K562 (cell line): Measurements from ENCODE around the gene SENP3. TPM values are rescaled to one million over a fixed set of nuclear protein-coding genes. Genes with fewer than 3 reads are reported as not detected.

Experiments
- BACH1 ChIP-seq: fragments of 200-800 bp; sonication (Bioruptor generic); IDR thresholded peaks from 2 replicates; pipeline ENCODE4 v1.6.1; 2016; ENCODE audit warnings: missing genetic modification characterization, missing compliant biosample characterization
- CBFA2T3 ChIP-seq: fragments of 450-650 bp; IDR thresholded peaks from 2 replicates; pipeline ENCODE4 v1.6.1; 2017
- CREM ChIP-seq: IDR thresholded peaks from 2 replicates; pipeline ENCODE4 v1.6.1; 2014; ENCODE audit warnings: antibody characterized with exemption, low read depth
- E2F5 ChIP-seq: sonication (generic); formaldehyde crosslinking; IDR thresholded peaks from 2 replicates; pipeline ENCODE4 v1.8.0; 2022; ENCODE audit warnings: mild to moderate bottlenecking, missing genetic modification reagents
- HDAC1 ChIP-seq, 2 experiments: fragments of 450-650 bp; IDR thresholded peaks; 2 replicates each; pipeline ENCODE4 v1.6.1; 2016 to 2017; ENCODE audit warnings: inconsistent platforms in 1 of 2, mild to moderate bottlenecking in 1 of 2, moderate library complexity in 1 of 2
- KLF1 ChIP-seq: fragments of 450-650 bp; IDR thresholded peaks from 2 replicates; pipeline ENCODE4 v1.6.1; 2016; ENCODE audit warnings: missing genetic modification characterization, missing compliant biosample characterization
- NFATC3 ChIP-seq: fragments of 450-650 bp; IDR thresholded peaks from 2 replicates; pipeline ENCODE4 v1.6.1; 2017; ENCODE audit warnings: mild to moderate bottlenecking
- PCBP2 ChIP-seq: fragments of 200-400 bp; formaldehyde crosslinking; IDR thresholded peaks from 2 replicates; pipeline ENCODE4 v1.6.1; 2018; ENCODE audit warnings: low read length, low read depth, mild to moderate bottlenecking, moderate library complexity; ENCODE audit not compliant: poor library complexity, severe bottlenecking
- POLR2AphosphoS2 ChIP-seq: IDR thresholded peaks from 2 replicates; pipeline ENCODE4 v1.6.1; 2012; ENCODE audit warnings: low read length, improper control_type of control experiment
- RBM17 ChIP-seq: fragments of 200-400 bp; formaldehyde crosslinking; IDR thresholded peaks from 2 replicates; pipeline ENCODE4 v1.6.1; 2017; ENCODE audit warnings: low read depth, mild to moderate bottlenecking, low read length, borderline replicate concordance
- RBM25 ChIP-seq: fragments of 200-400 bp; formaldehyde crosslinking; IDR thresholded peaks from 2 replicates; pipeline ENCODE4 v1.6.1; 2018; ENCODE audit warnings: low read length, low read depth, moderate library complexity; ENCODE audit not compliant: severe bottlenecking
- SMARCA5 ChIP-seq: fragments of 450-650 bp; IDR thresholded peaks from 2 replicates; pipeline ENCODE4 v1.6.1; 2016
- SMARCE1 ChIP-seq: fragments of 450-650 bp; IDR thresholded peaks from 2 replicates; pipeline ENCODE4 v1.7.1; 2016; ENCODE audit warnings: mild to moderate bottlenecking
- TCF3 ChIP-seq: sonication (generic); formaldehyde crosslinking; IDR thresholded peaks from 2 replicates; pipeline ENCODE4 v1.4.0; 2020; ENCODE audit warnings: mild to moderate bottlenecking, missing genetic modification reagents
- ZBED1 ChIP-seq: IDR thresholded peaks from 2 replicates; pipeline ENCODE4 v1.6.1; 2014
- ZNF133 ChIP-seq: fragments of 250-450 bp; sonication (Bioruptor Pico); IDR thresholded peaks from 2 replicates; pipeline ENCODE4 v1.4.0; 2020; ENCODE audit warnings: mild to moderate bottlenecking
- ZNF134 ChIP-seq: fragments of 250-450 bp; sonication (Bioruptor Pico); conservative IDR thresholded peaks from 2 replicates; pipeline ENCODE4 v1.4.0; 2020
- ZNF175 ChIP-seq: fragments of 200-800 bp; sonication (Bioruptor generic); IDR thresholded peaks from 2 replicates; pipeline ENCODE4 v1.6.1; 2016; ENCODE audit warnings: low read depth, mild to moderate bottlenecking, missing genetic modification characterization, missing compliant biosample characterization
- ZNF184 ChIP-seq: sonication (generic); formaldehyde crosslinking; IDR thresholded peaks from 2 replicates; pipeline ENCODE4 v1.5.0; 2020; ENCODE audit warnings: missing genetic modification reagents
- ZNF354B ChIP-seq: fragments of 250-450 bp; sonication (Bioruptor Pico); IDR thresholded peaks from 2 replicates; pipeline ENCODE4 v1.4.0; 2020
- polyA plus RNA-seq, 8 experiments: library from polyadenylated mRNA; depleted of rRNA in 4 of 8; stranded (reverse) in 5 of 8; unstranded in 3 of 8; fragments of >200 nt; fragmentation: Nextera tagmentation in 2 of 8; fragmentation: Illumina TruSeq in 1 of 8; extraction: Ambion mirVana in 2 of 8; extraction: Trizol in 1 of 8; gene quantifications; 2 replicates each; pipeline versions ENCODE4 v1.2.1 to v1.2.3, GENCODE V29; 2011 to 2014; ENCODE audit warnings: inconsistent platforms in 1 of 8, missing spikeins in 1 of 8
- total RNA-seq, 7 experiments: library from RNA; depleted of rRNA in 6 of 7; stranded (reverse); fragments of >200 nt in 6 of 7; fragmentation: Illumina TruSeq in 2 of 7; extraction: Trizol in 2 of 7; gene quantifications; 2 replicates each; pipeline versions ENCODE4 v1.2.1 to v1.2.3, GENCODE V29; 2011 to 2021; ENCODE audit warnings: low replicate concordance in 1 of 7
- TF ChIP-seq, protein P1 (sequence below): fragments of 250-450 bp; sonication (Bioruptor Pico); IDR thresholded peaks from 2 replicates; pipeline ENCODE4 v1.5.0; 2021; ENCODE audit warnings: mild to moderate bottlenecking, moderate library complexity
- TF ChIP-seq, protein P2 (sequence below): sonication (generic); IDR thresholded peaks from 2 replicates; pipeline ENCODE4 v1.6.1; 2016
- TF ChIP-seq, protein P3 (sequence below): fragments of 250-450 bp; sonication (Bioruptor Pico); IDR thresholded peaks from 2 replicates; pipeline ENCODE4 v1.8.0; 2022; ENCODE audit warnings: inconsistent platforms

Gene SENP3
- total and polyA plus RNA-seq, 9 of the 15 experiments (the other 6 are each of a cell fraction or from before 2014, with no cell fraction given), result 0.63 to 102 (median 78.8) TPM

DNA sequence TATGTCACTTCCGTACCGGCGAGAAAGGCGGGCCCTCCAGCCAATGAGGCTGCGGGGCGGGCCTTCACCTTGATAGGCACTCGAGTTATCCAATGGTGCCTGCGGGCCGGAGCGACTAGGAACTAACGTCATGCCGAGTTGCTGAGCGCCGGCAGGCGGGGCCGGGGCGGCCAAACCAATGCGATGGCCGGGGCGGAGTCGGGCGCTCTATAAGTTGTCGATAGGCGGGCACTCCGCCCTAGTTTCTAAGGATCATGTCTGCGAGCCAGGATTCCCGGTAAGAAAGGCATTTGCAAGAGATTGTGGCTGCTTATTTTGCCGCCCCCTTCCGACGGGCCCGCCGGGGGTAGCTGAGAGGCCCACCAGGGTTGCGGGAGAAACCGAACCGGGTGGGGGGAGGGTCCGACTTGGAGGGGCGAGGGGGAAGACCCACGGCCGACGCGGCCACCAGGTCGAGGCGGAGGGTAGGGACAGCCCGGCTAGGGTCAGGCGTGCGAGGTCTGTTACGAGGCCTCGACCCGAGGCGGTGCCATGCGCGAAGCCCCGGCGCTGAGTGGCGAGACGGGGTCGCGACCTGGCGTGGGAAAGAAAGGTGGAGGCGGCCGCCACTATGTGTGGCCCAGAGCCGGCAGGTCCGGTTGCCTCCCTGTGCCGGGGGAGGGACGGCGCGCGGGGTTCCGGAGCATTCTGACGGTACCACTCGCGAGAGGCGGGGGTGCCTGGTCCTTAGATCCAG lies 11.0 kb downstream of the SENP3 start (continued):
- TF ChIP-seq, protein P1, sequence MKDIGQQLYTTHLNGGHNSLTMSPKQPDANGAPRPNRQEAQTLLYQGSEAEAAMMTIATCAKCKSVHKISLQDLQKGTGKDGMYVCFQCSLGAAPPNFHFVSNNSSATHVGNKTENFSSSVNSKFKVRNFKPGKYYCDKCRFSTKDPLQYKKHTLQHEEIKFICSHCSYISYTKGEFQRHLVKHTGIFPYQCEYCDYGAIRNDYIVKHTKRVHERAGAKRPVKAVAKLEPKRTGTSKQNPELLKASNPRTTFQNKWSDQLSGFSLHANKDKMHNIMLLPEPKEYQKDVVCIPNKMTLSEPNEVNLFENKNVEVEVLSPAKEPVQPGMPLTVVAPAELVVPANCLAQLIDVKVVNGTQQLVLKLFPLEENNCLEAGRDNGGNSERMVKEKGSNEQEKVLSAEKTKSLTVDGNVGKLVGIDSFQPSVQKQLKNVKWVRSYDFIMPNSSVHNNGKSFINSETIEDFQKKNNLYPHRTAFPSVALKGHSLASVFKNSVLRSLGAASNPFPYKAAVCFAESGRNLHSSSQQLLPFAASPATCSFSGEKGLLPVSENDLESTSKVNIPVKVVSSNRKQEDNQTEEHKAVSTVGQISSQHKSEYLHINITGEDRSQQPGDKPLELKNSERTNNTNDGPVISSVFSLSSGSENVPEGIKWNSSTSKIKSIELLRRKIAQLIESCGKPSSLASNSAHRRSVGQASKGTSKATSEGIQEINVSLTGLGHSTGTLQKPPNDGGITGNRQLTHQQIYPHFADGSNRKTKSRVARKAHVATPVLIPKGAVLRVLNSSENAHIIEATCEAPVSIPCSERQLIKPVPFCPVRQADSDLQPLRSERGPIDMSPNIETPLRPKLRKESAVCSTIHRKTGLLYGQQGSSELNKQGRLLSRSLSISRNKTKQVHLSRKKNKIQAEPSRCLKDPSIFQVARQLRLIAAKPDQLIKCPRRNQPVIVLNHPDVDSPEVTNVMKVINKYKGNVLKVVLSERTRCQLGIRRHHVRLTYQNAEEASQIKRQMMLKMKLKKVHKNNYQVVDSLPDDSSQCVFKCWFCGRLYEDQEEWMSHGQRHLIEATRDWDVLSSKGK (CRISPR knock-in tag), result no peak
- TF ChIP-seq ZNF133 (CRISPR knock-in tag) (no peak), BACH1 (no peak), CREM (peak; percentile 93), NFATC3 (no peak), RBM25 (peak; percentile 97), ZBED1 (no peak), CBFA2T3 (no peak), KLF1 (tag) (no peak), ZNF354B (CRISPR knock-in tag) (no peak), SMARCA5 (no peak), ZNF175 (no peak), PCBP2 (peak; percentile 58), ZNF184 (no peak), POLR2AphosphoS2 (peak; percentile 82), SMARCE1 (no peak), RBM17 (no peak), E2F5 (CRISPR knock-in tag) (no peak), HDAC1 (IDR thresholded peaks at IDR 0.05) (peak in 1 of 2 experiments; percentile 13; a peak in 1 of 4 replicates), TCF3 (CRISPR knock-in tag) (no peak), ZNF134 (CRISPR knock-in tag) (no peak)
- TF ChIP-seq, protein P2, sequence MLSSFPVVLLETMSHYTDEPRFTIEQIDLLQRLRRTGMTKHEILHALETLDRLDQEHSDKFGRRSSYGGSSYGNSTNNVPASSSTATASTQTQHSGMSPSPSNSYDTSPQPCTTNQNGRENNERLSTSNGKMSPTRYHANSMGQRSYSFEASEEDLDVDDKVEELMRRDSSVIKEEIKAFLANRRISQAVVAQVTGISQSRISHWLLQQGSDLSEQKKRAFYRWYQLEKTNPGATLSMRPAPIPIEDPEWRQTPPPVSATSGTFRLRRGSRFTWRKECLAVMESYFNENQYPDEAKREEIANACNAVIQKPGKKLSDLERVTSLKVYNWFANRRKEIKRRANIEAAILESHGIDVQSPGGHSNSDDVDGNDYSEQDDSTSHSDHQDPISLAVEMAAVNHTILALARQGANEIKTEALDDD, result no peak
- TF ChIP-seq, protein P3, sequence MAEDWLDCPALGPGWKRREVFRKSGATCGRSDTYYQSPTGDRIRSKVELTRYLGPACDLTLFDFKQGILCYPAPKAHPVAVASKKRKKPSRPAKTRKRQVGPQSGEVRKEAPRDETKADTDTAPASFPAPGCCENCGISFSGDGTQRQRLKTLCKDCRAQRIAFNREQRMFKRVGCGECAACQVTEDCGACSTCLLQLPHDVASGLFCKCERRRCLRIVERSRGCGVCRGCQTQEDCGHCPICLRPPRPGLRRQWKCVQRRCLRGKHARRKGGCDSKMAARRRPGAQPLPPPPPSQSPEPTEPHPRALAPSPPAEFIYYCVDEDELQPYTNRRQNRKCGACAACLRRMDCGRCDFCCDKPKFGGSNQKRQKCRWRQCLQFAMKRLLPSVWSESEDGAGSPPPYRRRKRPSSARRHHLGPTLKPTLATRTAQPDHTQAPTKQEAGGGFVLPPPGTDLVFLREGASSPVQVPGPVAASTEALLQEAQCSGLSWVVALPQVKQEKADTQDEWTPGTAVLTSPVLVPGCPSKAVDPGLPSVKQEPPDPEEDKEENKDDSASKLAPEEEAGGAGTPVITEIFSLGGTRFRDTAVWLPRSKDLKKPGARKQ (CRISPR knock-in tag), result no peak
